Nephron progenitor cell (in vitro differentiated cells): Measurements from ENCODE around the gene MTFMT.
A peak's percentile ranks its signal among the peaks of the same experiment; 100 is the strongest.

ENCODE experiments used
- DNase-seq: peaks from one replicate; pipeline ENCODE4 v3.0.0; 2021
- H3K27ac Mint-ChIP-seq: 2 replicates; pipeline ENCODE4 v1.8.0; 2021; ENCODE audit warnings: mild to moderate bottlenecking, moderate library complexity, mixed read lengths
- H3K27me3 Mint-ChIP-seq: 2 replicates; pipeline ENCODE4 v1.8.0; 2021; ENCODE audit warnings: mild to moderate bottlenecking, low read depth, mixed read lengths; ENCODE audit not compliant: poor library complexity
- H3K36me3 Mint-ChIP-seq: 2 replicates; pipeline ENCODE4 v1.8.0; 2021; ENCODE audit warnings: low read depth, mixed read lengths
- H3K4me1 Mint-ChIP-seq: 2 replicates; pipeline ENCODE4 v1.8.0; 2021; ENCODE audit warnings: mixed read lengths
- H3K4me3 Mint-ChIP-seq: 2 replicates; pipeline ENCODE4 v1.8.0; 2021; ENCODE audit warnings: mild to moderate bottlenecking, moderate library complexity, mixed read lengths
- H3K9me3 Mint-ChIP-seq: 2 replicates; pipeline ENCODE4 v1.8.0; 2021; ENCODE audit warnings: mild to moderate bottlenecking, moderate library complexity, mixed read lengths
- TF ChIP-seq, protein P1 (sequence below): fragments of 200-600 bp; sonication (generic); IDR thresholded peaks from 2 replicates; pipeline ENCODE4 v1.5.0; 2021; ENCODE audit warnings: antibody characterized with exemption

Gene MTFMT

DNA sequence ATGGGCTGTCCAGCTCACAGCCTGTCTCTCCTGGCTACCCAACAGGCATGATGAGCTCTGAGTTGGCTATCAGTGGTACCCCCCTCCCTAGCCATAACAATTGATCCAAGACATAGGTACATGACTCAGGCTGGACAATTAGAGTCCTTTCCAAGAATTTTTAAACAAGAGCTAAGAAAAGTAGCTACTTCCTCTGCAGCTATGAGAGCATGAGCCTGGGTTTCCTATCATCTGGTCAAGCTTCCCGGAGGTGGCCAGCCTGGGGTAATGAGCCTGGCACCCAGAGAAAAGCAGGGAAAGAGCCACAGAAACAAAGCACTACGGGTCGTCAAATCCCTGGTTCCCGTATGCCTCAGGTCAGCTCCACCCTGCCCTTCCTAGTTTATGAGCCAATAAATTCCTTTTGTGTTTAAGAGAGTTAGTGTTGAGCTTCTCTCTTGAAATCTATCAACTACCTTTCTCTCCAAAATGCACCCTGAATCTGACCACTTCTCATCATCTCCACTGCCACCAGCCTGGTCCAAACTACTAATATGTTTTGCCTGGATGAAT, 13.4 kb upstream of the MTFMT start:
- TF ChIP-seq, protein P1, sequence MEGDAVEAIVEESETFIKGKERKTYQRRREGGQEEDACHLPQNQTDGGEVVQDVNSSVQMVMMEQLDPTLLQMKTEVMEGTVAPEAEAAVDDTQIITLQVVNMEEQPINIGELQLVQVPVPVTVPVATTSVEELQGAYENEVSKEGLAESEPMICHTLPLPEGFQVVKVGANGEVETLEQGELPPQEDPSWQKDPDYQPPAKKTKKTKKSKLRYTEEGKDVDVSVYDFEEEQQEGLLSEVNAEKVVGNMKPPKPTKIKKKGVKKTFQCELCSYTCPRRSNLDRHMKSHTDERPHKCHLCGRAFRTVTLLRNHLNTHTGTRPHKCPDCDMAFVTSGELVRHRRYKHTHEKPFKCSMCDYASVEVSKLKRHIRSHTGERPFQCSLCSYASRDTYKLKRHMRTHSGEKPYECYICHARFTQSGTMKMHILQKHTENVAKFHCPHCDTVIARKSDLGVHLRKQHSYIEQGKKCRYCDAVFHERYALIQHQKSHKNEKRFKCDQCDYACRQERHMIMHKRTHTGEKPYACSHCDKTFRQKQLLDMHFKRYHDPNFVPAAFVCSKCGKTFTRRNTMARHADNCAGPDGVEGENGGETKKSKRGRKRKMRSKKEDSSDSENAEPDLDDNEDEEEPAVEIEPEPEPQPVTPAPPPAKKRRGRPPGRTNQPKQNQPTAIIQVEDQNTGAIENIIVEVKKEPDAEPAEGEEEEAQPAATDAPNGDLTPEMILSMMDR = no peak
- peaks cover 9% of the 10 kb centered on the region for H3K27me3 Mint-ChIP-seq
- peaks cover 63% of the 10 kb centered on the region for H3K4me1 Mint-ChIP-seq
- no peak for DNase-seq
- H3K4me3 Mint-ChIP-seq = no peak overlapping the region
- H3K36me3 Mint-ChIP-seq = no peaks in the 10 kb centered on the region
- peak overlapping the region; percentile 74 for H3K27ac Mint-ChIP-seq
- H3K9me3 Mint-ChIP-seq = no peaks in the 10 kb centered on the region

DNA sequence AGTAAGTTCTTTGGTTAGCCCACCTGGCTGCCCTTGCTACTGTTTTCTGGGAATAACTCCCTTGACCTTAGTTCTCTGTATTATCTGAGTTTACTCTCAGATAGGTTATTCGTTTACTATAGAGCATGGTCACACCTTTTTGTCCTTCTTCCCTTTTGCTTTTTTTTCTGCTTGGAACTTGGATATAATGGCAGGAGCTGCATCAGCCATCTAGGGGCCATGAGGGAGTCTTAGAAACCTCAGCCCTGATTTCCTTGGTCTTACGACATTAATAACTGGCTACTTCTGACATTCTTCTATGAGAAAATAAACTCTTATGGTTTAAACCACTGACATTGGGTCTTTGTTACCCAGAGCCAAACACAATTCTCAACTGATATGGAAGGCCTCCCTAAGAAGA, 12.3 kb upstream of the MTFMT start:
- no peak overlapping the region for H3K27ac Mint-ChIP-seq

DNA sequence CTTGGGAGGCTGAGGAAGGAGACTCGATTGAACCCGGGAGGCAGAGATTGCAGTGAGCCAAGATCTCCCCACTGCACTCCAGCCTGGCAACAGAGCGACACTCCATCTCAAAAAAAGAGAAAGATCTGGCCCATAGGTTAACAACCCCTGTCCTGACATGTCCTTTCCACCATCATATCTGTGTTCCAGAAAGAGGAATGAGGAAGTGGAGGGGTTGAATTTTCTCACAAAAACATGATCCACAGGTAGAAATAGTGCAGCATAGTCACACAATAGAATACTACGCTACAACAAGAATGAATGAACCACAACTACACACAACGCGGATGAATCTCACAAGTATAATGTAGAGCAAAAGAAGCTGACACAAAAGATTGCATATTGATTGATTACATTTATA, 11.0 kb upstream of the MTFMT start:
- H3K4me1 Mint-ChIP-seq = peaks cover 55% of the 10 kb centered on the region
- H3K9me3 Mint-ChIP-seq = no peaks in the 10 kb centered on the region
- no peak for DNase-seq
- no peaks in the 10 kb centered on the region for H3K36me3 Mint-ChIP-seq
- no peak overlapping the region for H3K4me3 Mint-ChIP-seq
- TF ChIP-seq, protein P1 = no peak
- H3K27ac Mint-ChIP-seq = no peak overlapping the region
- H3K27me3 Mint-ChIP-seq = peaks cover 3% of the 10 kb centered on the region

More for the DNA sequence above, 12.3 kb upstream of the MTFMT start:
- peaks cover 58% of the 10 kb centered on the region for H3K4me1 Mint-ChIP-seq
- TF ChIP-seq, protein P1 = no peak
- no peaks in the 10 kb centered on the region for H3K36me3 Mint-ChIP-seq
- no peaks in the 10 kb centered on the region for H3K9me3 Mint-ChIP-seq
- no peak for DNase-seq
- peaks cover 3% of the 10 kb centered on the region for H3K27me3 Mint-ChIP-seq
- H3K4me3 Mint-ChIP-seq = no peak overlapping the region

DNA sequence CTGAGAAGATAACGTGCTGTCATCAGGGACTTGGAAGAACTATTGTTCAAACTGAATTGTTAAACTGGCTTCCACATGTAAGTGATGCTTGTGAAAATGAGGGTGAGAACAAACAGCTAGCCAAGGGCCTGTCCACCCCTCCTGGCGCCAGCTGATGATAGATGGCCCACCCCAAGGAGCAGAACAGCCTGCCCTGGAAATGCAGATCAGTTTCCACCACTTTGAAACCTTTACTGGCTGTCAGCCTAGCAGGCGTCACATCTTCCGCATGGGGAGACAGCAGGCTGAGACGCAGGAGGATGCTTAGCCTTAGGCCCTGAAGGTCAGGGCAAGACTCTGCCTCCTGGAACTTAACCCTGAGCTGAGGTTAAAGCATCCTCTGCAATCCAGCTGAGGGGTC, 9.4 kb upstream of the MTFMT start:
- Mint-ChIP-seq H3K4me3 (no peak overlapping the region), H3K27ac (no peak overlapping the region), H3K9me3 (no peaks in the 10 kb centered on the region), H3K36me3 (no peaks in the 10 kb centered on the region), H3K27me3 (peaks cover under 1% of the 10 kb centered on the region), H3K4me1 (peaks cover 45% of the 10 kb centered on the region)
- TF ChIP-seq, protein P1 = no peak
- peak; percentile 37 for DNase-seq

DNA sequence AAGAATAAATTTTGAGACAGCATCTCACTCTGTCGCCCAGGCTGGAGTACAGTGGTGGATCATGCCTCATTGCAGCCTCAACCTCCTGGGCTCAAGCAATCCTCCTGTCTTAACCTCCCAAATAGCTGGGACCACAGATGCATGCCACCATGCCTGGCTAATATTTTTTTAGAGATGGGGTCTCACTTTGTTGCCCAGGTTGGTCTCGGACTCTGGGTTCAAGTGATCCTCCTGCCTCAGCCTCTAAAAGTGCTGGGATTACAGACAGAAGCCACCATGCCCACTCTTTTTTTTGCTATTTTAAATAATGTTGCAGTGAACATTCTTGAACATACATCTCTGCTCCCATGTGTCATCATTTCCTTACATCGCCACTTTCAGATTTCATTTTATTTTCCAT, 9.0 kb upstream of the MTFMT start:
- DNase-seq = no peak
- H3K27me3 Mint-ChIP-seq = no peaks in the 10 kb centered on the region
- no peaks in the 10 kb centered on the region for H3K9me3 Mint-ChIP-seq
- TF ChIP-seq, protein P1 = no peak
- H3K36me3 Mint-ChIP-seq = no peaks in the 10 kb centered on the region
- peaks cover 45% of the 10 kb centered on the region for H3K4me1 Mint-ChIP-seq
- no peak overlapping the region for H3K27ac Mint-ChIP-seq
- no peak overlapping the region for H3K4me3 Mint-ChIP-seq

DNA sequence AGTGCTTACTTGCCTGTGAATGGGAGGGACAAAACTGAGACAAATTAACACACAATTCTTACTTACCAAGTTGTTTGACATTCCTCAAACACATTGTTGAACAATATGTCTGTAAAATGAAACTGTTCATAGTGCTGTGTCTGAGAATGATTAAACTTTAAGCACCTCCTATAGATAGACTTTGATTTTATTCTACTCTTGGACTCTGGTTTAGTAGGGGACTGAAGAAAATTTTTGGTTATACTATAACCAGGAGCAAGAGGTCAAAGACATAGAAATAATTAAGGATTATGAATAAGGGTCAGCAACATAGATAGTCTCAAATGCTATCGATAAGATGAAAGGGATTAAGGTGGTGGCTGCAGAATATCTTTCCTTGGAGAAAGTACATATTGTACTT, 7.9 kb upstream of the MTFMT start:
- H3K4me3 Mint-ChIP-seq = no peak overlapping the region
- H3K4me1 Mint-ChIP-seq = peaks cover 42% of the 10 kb centered on the region
- H3K36me3 Mint-ChIP-seq = no peaks in the 10 kb centered on the region
- no peak overlapping the region for H3K27ac Mint-ChIP-seq
- H3K27me3 Mint-ChIP-seq = peaks cover 3% of the 10 kb centered on the region
- DNase-seq = no peak
- TF ChIP-seq, protein P1 = no peak
- no peaks in the 10 kb centered on the region for H3K9me3 Mint-ChIP-seq
